GM23338 (cell line): ENCODE results near the gene MAST3.

Experiments used
- CREB1 ChIP-seq: fragments of 250-450 bp; sonication (Bioruptor Pico); IDR thresholded peaks from 2 replicates; pipeline ENCODE4 v1.5.0; 2020; ENCODE audit warnings: low read depth, mild to moderate bottlenecking, moderate library complexity
- CTCF ChIP-seq, 2 experiments: fragments of 200-600 bp in 1 of 2; sonication (generic) in 1 of 2; conservative IDR thresholded peaks; 2 replicates each; pipeline versions ENCODE4 v1.5.1 to v1.6.1; 2016 to 2017; ENCODE audit warnings: antibody characterized with exemption in 2 of 2, low read depth in 2 of 2, mild to moderate bottlenecking in 2 of 2, moderate library complexity in 1 of 2
- EZH2 ChIP-seq: fragments of 200-600 bp; sonication (generic); IDR thresholded peaks from one replicate; pipeline ENCODE4 v1.8.0; 2017; ENCODE audit warnings: antibody characterized with exemption, mild to moderate bottlenecking, low read depth; ENCODE audit not compliant: unreplicated experiment
- EZH2phosphoT487 ChIP-seq: fragments of 200-600 bp; sonication (generic); IDR thresholded peaks from one replicate; pipeline ENCODE4 v1.8.1; 2018; ENCODE audit warnings: antibody characterized with exemption; ENCODE audit not compliant: unreplicated experiment
- POLR2AphosphoS5 ChIP-seq: IDR thresholded peaks from 2 replicates; pipeline ENCODE4 v1.6.1; 2016; ENCODE audit warnings: antibody characterized with exemption, low read depth
- ZNF114 ChIP-seq: fragments of 250-450 bp; sonication (Bioruptor Pico); IDR thresholded peaks from 2 replicates; pipeline ENCODE4 v1.5.0; 2020; ENCODE audit warnings: mild to moderate bottlenecking, moderate library complexity
- TF ChIP-seq, protein P1 (sequence below): IDR thresholded peaks from one replicate; pipeline ENCODE4 v1.6.1; 2018; ENCODE audit warnings: antibody characterized with exemption; ENCODE audit not compliant: unreplicated experiment

DNA sequence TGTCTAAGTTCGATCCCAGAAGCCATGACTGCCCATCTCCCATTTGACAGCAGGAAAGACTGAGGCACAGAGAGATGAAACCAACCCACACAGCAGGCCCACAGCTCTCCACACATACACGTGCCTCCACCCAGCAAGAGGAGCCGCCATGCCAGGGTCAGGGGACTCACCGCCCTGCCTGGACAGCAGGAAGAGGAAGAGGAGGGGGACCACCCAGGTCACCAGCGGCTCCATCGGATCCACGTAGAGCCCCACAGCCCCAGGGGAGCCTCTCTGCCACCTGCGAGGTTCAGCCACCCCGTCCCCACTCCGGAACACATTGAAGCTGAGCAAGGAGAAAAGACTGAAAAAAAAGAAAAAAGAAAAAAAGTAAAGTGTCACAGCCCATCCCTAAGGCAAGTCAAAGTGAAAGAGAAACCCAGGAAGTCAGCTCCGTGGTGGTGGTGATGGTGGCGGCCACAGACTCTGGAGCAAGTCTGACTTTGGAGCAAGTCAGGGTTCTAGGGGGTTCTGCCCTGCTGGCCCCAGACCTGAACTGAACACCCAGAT is 10.9 kb upstream of the MAST3 start, which contains the start of gene IL12RB1:
- TF ChIP-seq CTCF (conservative IDR thresholded peaks at IDR 0.05; ENCODE audit: low read depth in 2 of 2): no peak
- TF ChIP-seq, protein P1, sequence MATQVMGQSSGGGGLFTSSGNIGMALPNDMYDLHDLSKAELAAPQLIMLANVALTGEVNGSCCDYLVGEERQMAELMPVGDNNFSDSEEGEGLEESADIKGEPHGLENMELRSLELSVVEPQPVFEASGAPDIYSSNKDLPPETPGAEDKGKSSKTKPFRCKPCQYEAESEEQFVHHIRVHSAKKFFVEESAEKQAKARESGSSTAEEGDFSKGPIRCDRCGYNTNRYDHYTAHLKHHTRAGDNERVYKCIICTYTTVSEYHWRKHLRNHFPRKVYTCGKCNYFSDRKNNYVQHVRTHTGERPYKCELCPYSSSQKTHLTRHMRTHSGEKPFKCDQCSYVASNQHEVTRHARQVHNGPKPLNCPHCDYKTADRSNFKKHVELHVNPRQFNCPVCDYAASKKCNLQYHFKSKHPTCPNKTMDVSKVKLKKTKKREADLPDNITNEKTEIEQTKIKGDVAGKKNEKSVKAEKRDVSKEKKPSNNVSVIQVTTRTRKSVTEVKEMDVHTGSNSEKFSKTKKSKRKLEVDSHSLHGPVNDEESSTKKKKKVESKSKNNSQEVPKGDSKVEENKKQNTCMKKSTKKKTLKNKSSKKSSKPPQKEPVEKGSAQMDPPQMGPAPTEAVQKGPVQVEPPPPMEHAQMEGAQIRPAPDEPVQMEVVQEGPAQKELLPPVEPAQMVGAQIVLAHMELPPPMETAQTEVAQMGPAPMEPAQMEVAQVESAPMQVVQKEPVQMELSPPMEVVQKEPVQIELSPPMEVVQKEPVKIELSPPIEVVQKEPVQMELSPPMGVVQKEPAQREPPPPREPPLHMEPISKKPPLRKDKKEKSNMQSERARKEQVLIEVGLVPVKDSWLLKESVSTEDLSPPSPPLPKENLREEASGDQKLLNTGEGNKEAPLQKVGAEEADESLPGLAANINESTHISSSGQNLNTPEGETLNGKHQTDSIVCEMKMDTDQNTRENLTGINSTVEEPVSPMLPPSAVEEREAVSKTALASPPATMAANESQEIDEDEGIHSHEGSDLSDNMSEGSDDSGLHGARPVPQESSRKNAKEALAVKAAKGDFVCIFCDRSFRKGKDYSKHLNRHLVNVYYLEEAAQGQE: no peak
- no peak for TF ChIP-seq POLR2AphosphoS5
- TF ChIP-seq ZNF114 (CRISPR knock-in tag): no peak
- TF ChIP-seq EZH2phosphoT487: no peak
- no peak for TF ChIP-seq EZH2
- TF ChIP-seq CREB1: no peak
